SK-N-SH treated with all-trans-retinoic acid at 6 μM for 48 hours (cell line): ENCODE data around the gene COLGALT1.

Experiments used
- ARNTL ChIP-seq: fragments of 450-650 bp; formaldehyde crosslinking; IDR thresholded peaks from 2 replicates; pipeline ENCODE4 v1.5.0; 2020; ENCODE audit warnings: low read depth, mild to moderate bottlenecking, moderate library complexity, borderline replicate concordance
- CREB5 ChIP-seq: fragments of 250-450 bp; sonication (Bioruptor Pico); IDR thresholded peaks from 2 replicates; pipeline ENCODE4 v1.5.1; 2020; ENCODE audit warnings: low read depth, mild to moderate bottlenecking, moderate library complexity
- CSDC2 ChIP-seq: fragments of 250-450 bp; sonication (Bioruptor Pico); IDR thresholded peaks from 2 replicates; pipeline ENCODE4 v1.5.0; 2020; ENCODE audit warnings: mild to moderate bottlenecking, moderate library complexity
- ESRRG ChIP-seq: fragments of 250-450 bp; sonication (Bioruptor Pico); IDR thresholded peaks from 2 replicates; pipeline ENCODE4 v1.6.1; 2021; ENCODE audit warnings: mild to moderate bottlenecking
- POU6F1 ChIP-seq: fragments of 250-450 bp; sonication (Bioruptor Pico); IDR thresholded peaks from 2 replicates; pipeline ENCODE4 v1.8.0; 2021; ENCODE audit warnings: low read depth, mild to moderate bottlenecking, moderate library complexity, borderline replicate concordance
- RARB ChIP-seq: fragments of 250-450 bp; sonication (Bioruptor Pico); IDR thresholded peaks from 2 replicates; pipeline ENCODE4 v1.8.0; 2021; ENCODE audit warnings: mild to moderate bottlenecking, moderate library complexity
- TF ChIP-seq, protein P1 (sequence below): fragments of 250-450 bp; sonication (Bioruptor Pico); IDR thresholded peaks from 2 replicates; pipeline ENCODE4 v1.5.0; 2020; ENCODE audit warnings: mild to moderate bottlenecking, moderate library complexity

GRCh38 chr19:17530586-17530985, 24.9 kb upstream of the COLGALT1 start:
- TF ChIP-seq, protein P1, sequence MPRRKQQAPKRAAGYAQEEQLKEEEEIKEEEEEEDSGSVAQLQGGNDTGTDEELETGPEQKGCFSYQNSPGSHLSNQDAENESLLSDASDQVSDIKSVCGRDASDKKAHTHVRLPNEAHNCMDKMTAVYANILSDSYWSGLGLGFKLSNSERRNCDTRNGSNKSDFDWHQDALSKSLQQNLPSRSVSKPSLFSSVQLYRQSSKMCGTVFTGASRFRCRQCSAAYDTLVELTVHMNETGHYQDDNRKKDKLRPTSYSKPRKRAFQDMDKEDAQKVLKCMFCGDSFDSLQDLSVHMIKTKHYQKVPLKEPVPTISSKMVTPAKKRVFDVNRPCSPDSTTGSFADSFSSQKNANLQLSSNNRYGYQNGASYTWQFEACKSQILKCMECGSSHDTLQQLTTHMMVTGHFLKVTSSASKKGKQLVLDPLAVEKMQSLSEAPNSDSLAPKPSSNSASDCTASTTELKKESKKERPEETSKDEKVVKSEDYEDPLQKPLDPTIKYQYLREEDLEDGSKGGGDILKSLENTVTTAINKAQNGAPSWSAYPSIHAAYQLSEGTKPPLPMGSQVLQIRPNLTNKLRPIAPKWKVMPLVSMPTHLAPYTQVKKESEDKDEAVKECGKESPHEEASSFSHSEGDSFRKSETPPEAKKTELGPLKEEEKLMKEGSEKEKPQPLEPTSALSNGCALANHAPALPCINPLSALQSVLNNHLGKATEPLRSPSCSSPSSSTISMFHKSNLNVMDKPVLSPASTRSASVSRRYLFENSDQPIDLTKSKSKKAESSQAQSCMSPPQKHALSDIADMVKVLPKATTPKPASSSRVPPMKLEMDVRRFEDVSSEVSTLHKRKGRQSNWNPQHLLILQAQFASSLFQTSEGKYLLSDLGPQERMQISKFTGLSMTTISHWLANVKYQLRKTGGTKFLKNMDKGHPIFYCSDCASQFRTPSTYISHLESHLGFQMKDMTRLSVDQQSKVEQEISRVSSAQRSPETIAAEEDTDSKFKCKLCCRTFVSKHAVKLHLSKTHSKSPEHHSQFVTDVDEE (CRISPR knock-in tag), result no peak
- no peak for TF ChIP-seq CSDC2 (CRISPR knock-in tag)
- TF ChIP-seq POU6F1 (CRISPR knock-in tag), result no peak
- TF ChIP-seq RARB, result no peak
- no peak for TF ChIP-seq CREB5
- TF ChIP-seq ARNTL (CRISPR knock-in tag), result no peak
- TF ChIP-seq ESRRG (CRISPR knock-in tag), result no peak
